ENCODE data around the gene DENND2C.

GRCh38 chr1:114671939-114672275 is 2.1 kb upstream of the DENND2C start:
- TF ChIP-seq CTCF (IDR thresholded peaks at IDR 0.05) (no peak), TCF7L2 (IDR thresholded peaks at IDR 0.05; ENCODE audit: low read depth, low read length) (no peak), POLR2AphosphoS5 (IDR thresholded peaks at IDR 0.05; ENCODE audit: low read depth, low read length) (no peak)
